Heart left ventricle (tissue), 16 donors: ENCODE measurements around the gene PRKACA. TPM values are rescaled to one million over a fixed set of nuclear protein-coding genes. Genes with fewer than 3 reads are reported as not detected.
A peak's percentile ranks its signal among the peaks of the same experiment; 100 is the strongest.

ENCODE experiments used
- ATAC-seq, 4 donors: fragments of 200-7000 bp; cut with Tn5 transposase; one replicate each; pipeline ENCODE4 v1.9.1; 2020 to 2022; ENCODE audit warnings: moderate library complexity in 4 of 4, mild to moderate bottlenecking in 3 of 4, moderate number of reproducible peaks in 1 of 4
- DNase-seq, 5 donors: peaks; one replicate each; pipeline ENCODE4 v3.0.0-alpha.2; 2020
- H3K27ac ChIP-seq, 12 donors: fragments of 200-600 bp; sonication (generic) in 4 of 12; one replicate each; pipeline versions ENCODE4 v1.5.0 to v1.8.0; 2016 to 2022; ENCODE audit warnings: mild to moderate bottlenecking in 2 of 12
- H3K27me3 ChIP-seq, 9 donors: fragments of 200-600 bp; sonication (generic) in 2 of 9; one replicate each; pipeline versions ENCODE4 v1.5.1 to v1.8.0; 2016 to 2022; ENCODE audit warnings: mild to moderate bottlenecking in 3 of 9
- H3K36me3 ChIP-seq, 9 donors: fragments of 200-600 bp; sonication (generic) in 2 of 9; one replicate each; pipeline versions ENCODE4 v1.5.0 to v1.8.0; 2018 to 2022; ENCODE audit warnings: mild to moderate bottlenecking in 2 of 9
- H3K4me1 ChIP-seq, 12 donors: fragments of 200-600 bp; sonication (generic) in 4 of 12; one replicate each; pipeline versions ENCODE4 v1.5.0 to v1.8.0; 2016 to 2022; ENCODE audit warnings: mild to moderate bottlenecking in 3 of 12
- H3K4me3 ChIP-seq, 12 donors: fragments of 200-600 bp; sonication (generic) in 4 of 12; one replicate each; pipeline versions ENCODE4 v1.5.0 to v1.8.0; 2017 to 2022; ENCODE audit warnings: mild to moderate bottlenecking in 9 of 12, moderate library complexity in 4 of 12
- H3K9me3 ChIP-seq, 12 donors: fragments of 200-600 bp; sonication (generic) in 4 of 12; one replicate each; pipeline versions ENCODE4 v1.5.0 to v1.8.0; 2016 to 2022; ENCODE audit warnings: mild to moderate bottlenecking in 1 of 12
- POLR2A ChIP-seq, 2 donors: fragments of 450-650 bp; IDR thresholded peaks; one replicate each; pipeline ENCODE4 v1.6.1; 2017; ENCODE audit warnings: antibody characterized with exemption in 2 of 2, mild to moderate bottlenecking in 2 of 2, moderate library complexity in 2 of 2
- WGBS, 4 donors: extraction: QIAGEN DNeasy Blood & Tissue Kit in 2 of 4; methylation state at CpG; one replicate each; pipeline versions ENCODE4 v1.1.5 to v1.1.7; 2013 to 2018; 5-methylcytosine and 5-hydroxymethylcytosine counted together
- intact Hi-C, 10 donors: fragments of 100-400 bp; cut with DNase I; formaldehyde crosslinking; loops; one replicate each; pipeline versions ENCODE4 v1.11.1 to v1.14.2; 2022
- polyA plus RNA-seq, 2 donors: library from polyadenylated mRNA; stranded (reverse); fragments of 200-250 nt; gene quantifications; one replicate each; pipeline ENCODE4 v1.2.3, GENCODE V29; 2013
- total RNA-seq, 9 donors: library from RNA; depleted of rRNA in 2 of 9; stranded (reverse); fragments of >200 nt in 2 of 9; fragmentation: NEBNext Ultra II Directional in 3 of 9; extraction: Animal tissue kit (Norgen Biotek cat#: 25700) in 3 of 9; gene quantifications; one replicate each; pipeline versions ENCODE4 v1.1.0 to v1.2.4, GENCODE V29; 2016 to 2023
- TF ChIP-seq, protein P1 (sequence below), 12 donors: fragments of 200-600 bp; sonication (generic) in 4 of 12; IDR thresholded peaks; one replicate each; pipeline versions ENCODE4 v1.5.0 to v1.8.0; 2018 to 2022; ENCODE audit warnings: antibody characterized with exemption in 12 of 12, mild to moderate bottlenecking in 5 of 12
- donor health status: ischemic (EF 13 %, LVEDD 7.1; RV severe dilation, severe dysfunction).
- donor health status: healthy with polysubstance abuse.
- donor health status: DM: no; HTN: yes; CAD: no.
- donor health status: DM: no; HTN: no; CAD: no.
- donor health status: ischemic (EF 25% LVEDD 6.9; RV normal size, moderate dysfunction).
- donor health status: ischemic (EF 25% LVEDD 5.7; RV mildly dilated, moderate dysfunction).
- donor health status: healthy.
- donor health status: DM: yes; HTN: yes; CAD: no.
- donor health status: ischemic (EF 35%, LVEDD 5.7; RV mildly dilated, moderate dysfunction).
- donor health status: nonischemic (EF 11% LVEDD 7.7; RV severe dilation, severe dysfunction).
- donor health status: DM: yes; HTN: yes; CAD: no.
- donor health status: PGD.
- donor health status: ischemic (EF 29% LVEDD 5.4; RV normal size, mild dysfunction).
- donor health status: nonischemic (EF 23%, LVEDD 6.1; RV moderate dilation, normal function).

PRKACA gene
- total and polyA plus RNA-seq, 11 donors: 216 to 554 (median 454) TPM

DNA sequence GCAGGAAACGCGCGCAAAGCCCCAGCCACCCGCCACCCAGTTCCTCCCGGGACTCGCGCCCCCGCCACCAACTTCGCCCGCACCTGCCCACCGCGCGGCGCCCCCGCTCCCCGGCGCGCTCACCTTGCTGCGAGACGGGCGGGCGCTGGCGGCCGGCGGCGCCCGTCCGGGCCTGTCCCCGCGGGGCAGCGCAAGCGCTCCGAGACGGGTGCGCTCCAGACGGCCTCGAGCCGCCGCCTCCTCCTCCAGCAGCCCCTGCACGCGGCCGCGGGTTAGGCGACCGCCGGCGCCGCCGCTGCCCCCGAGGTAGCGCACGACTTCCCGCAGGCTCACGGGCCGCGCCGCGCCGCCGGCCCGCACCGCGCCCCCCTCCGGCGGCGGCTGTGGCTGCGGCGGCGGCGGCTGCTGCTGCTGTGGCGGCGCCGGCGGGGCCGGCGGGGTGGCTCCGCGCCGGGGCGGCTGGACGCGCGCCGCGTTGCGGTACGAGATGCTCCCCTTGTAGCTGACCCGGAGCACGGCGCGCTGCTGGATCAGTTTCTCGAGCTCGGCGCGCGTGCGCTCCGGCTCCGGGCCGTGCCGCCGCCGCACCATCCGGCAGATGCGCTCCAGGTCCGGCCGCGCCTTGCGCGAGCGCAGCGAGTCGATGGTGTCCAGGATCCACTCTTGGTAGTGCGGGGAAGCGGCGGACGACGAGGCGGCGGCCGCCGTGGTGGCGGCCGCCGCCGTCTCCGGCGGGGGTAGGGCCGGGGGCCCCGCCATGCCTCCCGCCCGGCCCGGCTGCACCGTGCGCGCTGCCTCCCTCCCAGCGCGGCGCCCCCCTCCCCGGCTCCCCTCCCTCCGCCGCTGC is 27.7 kb downstream of the PRKACA start:
- no peaks in the 10 kb centered on the region for H3K27me3 ChIP-seq
- peaks cover 0 to 13% (median 7%) of the 10 kb centered on the region in 12 donors for H3K9me3 ChIP-seq
- TF ChIP-seq POLR2A (IDR thresholded peaks at IDR 0.05): no peak
- TF ChIP-seq, protein P1, sequence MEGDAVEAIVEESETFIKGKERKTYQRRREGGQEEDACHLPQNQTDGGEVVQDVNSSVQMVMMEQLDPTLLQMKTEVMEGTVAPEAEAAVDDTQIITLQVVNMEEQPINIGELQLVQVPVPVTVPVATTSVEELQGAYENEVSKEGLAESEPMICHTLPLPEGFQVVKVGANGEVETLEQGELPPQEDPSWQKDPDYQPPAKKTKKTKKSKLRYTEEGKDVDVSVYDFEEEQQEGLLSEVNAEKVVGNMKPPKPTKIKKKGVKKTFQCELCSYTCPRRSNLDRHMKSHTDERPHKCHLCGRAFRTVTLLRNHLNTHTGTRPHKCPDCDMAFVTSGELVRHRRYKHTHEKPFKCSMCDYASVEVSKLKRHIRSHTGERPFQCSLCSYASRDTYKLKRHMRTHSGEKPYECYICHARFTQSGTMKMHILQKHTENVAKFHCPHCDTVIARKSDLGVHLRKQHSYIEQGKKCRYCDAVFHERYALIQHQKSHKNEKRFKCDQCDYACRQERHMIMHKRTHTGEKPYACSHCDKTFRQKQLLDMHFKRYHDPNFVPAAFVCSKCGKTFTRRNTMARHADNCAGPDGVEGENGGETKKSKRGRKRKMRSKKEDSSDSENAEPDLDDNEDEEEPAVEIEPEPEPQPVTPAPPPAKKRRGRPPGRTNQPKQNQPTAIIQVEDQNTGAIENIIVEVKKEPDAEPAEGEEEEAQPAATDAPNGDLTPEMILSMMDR (IDR thresholded peaks at IDR 0.05): peak in 2 of 12 donors; percentile 21 to 31
- H3K4me3 ChIP-seq: peak overlapping the region; percentile 37 to 96 (median 88)
- intact Hi-C loops: loop anchor here in 2 of 10 donors (1.0 to 10.0 kb wide), 2 partner anchors 47 to 315 kb away; partner anchors contain the start of gene C19orf53 (in 1 of the 2)
- WGBS, 4 donors: 0 to 1% (median 0%) methylated on average over 19 to 142 of the region's 142 CpGs
- DNase-seq (peak in 4 of 5 donors; percentile 53 to 86 (median 70)), ATAC-seq (peak in 1 of 4 donors; percentile 9)
- peak overlapping the region; percentile 23 to 99 (median 96) for H3K27ac ChIP-seq
- H3K4me1 ChIP-seq: peaks cover 0 to 19% (median 12%) of the 10 kb centered on the region in 12 donors
- peaks cover 0 to 28% (median 18%) of the 10 kb centered on the region in 9 donors for H3K36me3 ChIP-seq

DNA sequence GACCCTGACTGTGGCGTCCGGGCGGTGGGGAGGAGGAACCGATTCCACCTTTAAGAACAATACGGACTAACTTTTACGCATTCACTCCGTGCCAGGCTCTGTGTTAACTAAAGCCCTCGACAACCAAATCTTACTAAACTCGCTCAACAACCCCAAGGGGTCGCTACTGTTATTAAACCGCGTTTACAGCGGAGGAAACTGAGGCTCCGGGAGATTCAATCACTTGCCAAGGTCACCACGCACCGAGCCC is 28.2 kb downstream of the PRKACA start:
- H3K4me1 ChIP-seq: peaks cover 0 to 19% (median 12%) of the 10 kb centered on the region in 12 donors
- H3K27ac ChIP-seq: peak overlapping the region; percentile 23 to 99 (median 60)
- peak overlapping the region in 11 of 12 donors; percentile 19 to 96 (median 86) for H3K4me3 ChIP-seq
- peaks cover 0 to 28% (median 18%) of the 10 kb centered on the region in 9 donors for H3K36me3 ChIP-seq
- WGBS, 4 donors: 12 to 24% (median 16%) methylated on average over 13 to 16 of the region's 16 CpGs
- no peak for ATAC-seq
- peaks cover 0 to 13% (median 7%) of the 10 kb centered on the region in 12 donors for H3K9me3 ChIP-seq
- no peaks in the 10 kb centered on the region for H3K27me3 ChIP-seq
- no peak for TF ChIP-seq POLR2A (IDR thresholded peaks at IDR 0.05)
- TF ChIP-seq, protein P1 (IDR thresholded peaks at IDR 0.05): peak in 3 of 12 donors; percentile 12 to 31 (median 13)
- intact Hi-C loops: loop anchor here in 1 of 10 donors (10.0 kb wide), 1 partner anchor 315 kb away; the partner anchor contains the start of gene C19orf53
- DNase-seq: no peak

DNA sequence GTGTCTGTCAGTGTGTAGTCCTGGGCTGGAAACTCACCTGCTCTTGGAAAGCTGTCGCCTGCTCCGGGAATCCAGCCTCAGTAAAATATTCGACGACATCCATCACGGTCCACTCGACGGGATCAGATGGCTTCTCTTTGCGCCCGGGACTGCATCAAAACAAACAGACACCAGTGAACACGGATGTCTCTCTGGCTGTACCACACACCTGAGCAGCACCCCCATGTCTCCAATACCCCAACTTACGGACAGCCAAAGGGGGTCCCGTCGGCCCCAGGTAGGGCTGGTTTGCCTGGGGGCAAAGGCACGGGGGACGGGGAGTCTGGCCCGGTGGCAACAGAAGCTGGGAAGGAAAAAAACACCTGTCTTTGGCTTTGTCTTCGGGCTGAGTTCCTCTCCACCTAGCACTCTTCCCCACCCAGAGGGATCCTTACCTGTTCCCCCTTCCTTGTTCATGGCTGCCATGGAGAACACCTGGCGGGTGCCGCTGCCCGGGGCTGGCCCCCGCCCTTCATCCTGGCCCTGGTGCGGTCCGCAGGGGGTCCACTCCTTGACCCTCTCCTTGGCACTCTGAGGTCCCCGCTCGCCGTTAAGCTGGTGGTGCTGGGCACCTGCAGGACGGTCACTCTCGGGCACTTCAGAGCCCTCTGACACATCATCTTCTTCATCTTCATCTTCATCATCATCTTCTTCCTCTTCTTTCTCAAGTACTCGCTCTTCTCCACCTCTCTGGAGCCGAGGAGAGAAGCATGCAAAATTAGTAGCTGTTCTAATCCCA is 28.7 kb downstream of the PRKACA start:
- no peak for ATAC-seq
- intact Hi-C loops: loop anchor here in 1 of 10 donors (10.0 kb wide), 1 partner anchor 314 kb away; the partner anchor contains the start of gene C19orf53

More for the DNA sequence above, 28.7 kb downstream of the PRKACA start:
- Histone ChIP-seq H3K27ac (peak overlapping the region in 7 of 12 donors; percentile 24 to 92 (median 54)), H3K4me3 (peak overlapping the region in 9 of 12 donors; percentile 33 to 96 (median 86)), H3K27me3 (no peaks in the 10 kb centered on the region), H3K36me3 (peaks cover 0 to 24% (median 18%) of the 10 kb centered on the region in 9 donors), H3K4me1 (peaks cover 0 to 19% (median 12%) of the 10 kb centered on the region in 12 donors), H3K9me3 (peaks cover 0 to 13% (median 7%) of the 10 kb centered on the region in 12 donors)
- no peak for TF ChIP-seq POLR2A (IDR thresholded peaks at IDR 0.05)
- TF ChIP-seq, protein P1 (IDR thresholded peaks at IDR 0.05): no peak
- WGBS, 4 donors: 87 to 89% (median 89%) methylated on average over 30 of the region's 30 CpGs
- no peak for DNase-seq
